ENCODE results near the gene YARS2.

Gene YARS2

DNA sequence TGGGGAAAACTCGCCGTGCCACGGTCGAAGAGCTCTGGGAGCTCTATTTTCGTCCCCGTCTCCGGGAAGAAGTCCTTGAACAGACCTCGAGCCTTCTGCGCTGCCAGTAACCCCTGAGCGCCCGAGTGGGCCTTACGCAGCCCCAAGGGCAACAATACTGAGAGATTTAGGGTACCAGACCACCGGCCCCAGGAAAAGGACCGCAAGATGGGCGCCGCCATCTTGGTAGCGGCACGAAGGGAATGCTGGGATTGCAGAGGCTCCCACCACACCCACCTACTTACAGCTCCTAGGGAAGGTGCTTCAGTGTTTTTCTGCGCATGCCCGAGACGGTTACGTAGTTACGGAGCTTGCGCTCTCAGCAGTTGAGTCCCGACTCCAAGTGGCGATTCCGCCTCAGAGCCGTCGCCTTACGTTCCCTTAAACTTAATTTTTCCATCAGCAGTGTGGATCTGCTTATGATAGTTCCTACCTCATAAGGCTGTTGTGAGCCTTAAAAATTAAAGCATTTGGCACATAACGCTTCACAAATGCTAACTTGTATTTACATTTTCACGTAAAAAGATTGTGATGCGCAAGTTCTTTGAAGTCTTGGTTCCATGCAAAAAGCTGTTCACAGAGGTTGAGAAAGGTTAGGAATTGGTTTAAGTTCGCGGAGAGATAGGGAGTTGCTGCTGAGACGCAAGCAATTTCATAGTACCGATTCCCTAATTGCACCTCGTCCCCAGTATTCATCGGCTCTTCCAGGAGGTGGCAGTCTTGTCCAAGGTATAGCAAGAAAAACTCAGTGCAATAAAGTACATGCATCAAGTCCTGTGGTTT, at the start of gene YARS2:
Gene YARS2 (minus strand): TSS at position 244 of the 822 bp plus-strand sequence. CDS start 23 bp downstream, at position 221.
- Histone ChIP-seq H3K36me3 (ENCODE audit: control insufficient read depth, insufficient read depth, low read length) (peaks cover 32% of the 10 kb centered on the region), H3K4me1 (ENCODE audit: control insufficient read depth, insufficient read depth, low read length) (peaks cover 7% of the 10 kb centered on the region), H3K4me3 (ENCODE audit: low read depth, low read length) (peak within 1 kb of the TSS; percentile 86), H3K9me3 (ENCODE audit: control insufficient read depth, insufficient read depth, low read length) (no peaks in the 10 kb centered on the region), H3K27me3 (ENCODE audit: control insufficient read depth, insufficient read depth, low read length) (no peaks in the 10 kb centered on the region), H3K27ac (ENCODE audit: low read depth, low read length) (peak within 1 kb of the TSS; percentile 95), H3K9ac (ENCODE audit: low read depth, low read length) (peak within 1 kb of the TSS; percentile 94)

- Histone ChIP-seq H3K9ac (ENCODE audit: low read depth, low read length) (no peak overlapping the region), H3K9me3 (ENCODE audit: control insufficient read depth, insufficient read depth, low read length) (peaks cover 2% of the 10 kb centered on the region; the same call in 1 of the 2 replicates), H3K27me3 (ENCODE audit: control insufficient read depth, insufficient read depth, low read length) (no peaks in the 10 kb centered on the region), H3K4me1 (ENCODE audit: control insufficient read depth, insufficient read depth, low read length) (no peaks in the 10 kb centered on the region), H3K4me3 (ENCODE audit: low read depth, low read length) (no peak overlapping the region), H3K27ac (ENCODE audit: low read depth, low read length) (no peak overlapping the region), H3K36me3 (ENCODE audit: control insufficient read depth, insufficient read depth, low read length) (peaks cover 21% of the 10 kb centered on the region)
Measured at GRCh38 chr12:32804301-32804700, 48.6 kb upstream of the YARS2 start.

- H3K9ac ChIP-seq (ENCODE audit: low read depth, low read length) = no peak overlapping the region
- no peaks in the 10 kb centered on the region for H3K4me1 ChIP-seq (ENCODE audit: control insufficient read depth, insufficient read depth, low read length)
- no peaks in the 10 kb centered on the region; the same call in 1 of the 2 replicates for H3K9me3 ChIP-seq (ENCODE audit: control insufficient read depth, insufficient read depth, low read length)
Measured at GRCh38 chr12:32801269-32801980, 45.7 kb upstream of the YARS2 start.

GRCh38 chr12:32794281-32794680, 38.6 kb upstream of the YARS2 start:
- no peak overlapping the region for H3K4me3 ChIP-seq (ENCODE audit: low read depth, low read length)
- H3K27me3 ChIP-seq (ENCODE audit: control insufficient read depth, insufficient read depth, low read length) = no peaks in the 10 kb centered on the region
- no peaks in the 10 kb centered on the region for H3K9me3 ChIP-seq (ENCODE audit: control insufficient read depth, insufficient read depth, low read length)
- no peaks in the 10 kb centered on the region for H3K4me1 ChIP-seq (ENCODE audit: control insufficient read depth, insufficient read depth, low read length)
- no peak overlapping the region for H3K9ac ChIP-seq (ENCODE audit: low read depth, low read length)
- H3K36me3 ChIP-seq (ENCODE audit: control insufficient read depth, insufficient read depth, low read length) = peaks cover 16% of the 10 kb centered on the region
- H3K27ac ChIP-seq (ENCODE audit: low read depth, low read length) = no peak overlapping the region

More at GRCh38 chr12:32801269-32801980, 45.7 kb upstream of the YARS2 start:
- Histone ChIP-seq H3K4me3 (ENCODE audit: low read depth, low read length) (no peak overlapping the region), H3K27ac (ENCODE audit: low read depth, low read length) (no peak overlapping the region), H3K36me3 (ENCODE audit: control insufficient read depth, insufficient read depth, low read length) (peaks cover 21% of the 10 kb centered on the region), H3K27me3 (ENCODE audit: control insufficient read depth, insufficient read depth, low read length) (no peaks in the 10 kb centered on the region)

- Histone ChIP-seq H3K4me1 (ENCODE audit: control insufficient read depth, insufficient read depth, low read length) (no peaks in the 10 kb centered on the region), H3K4me3 (ENCODE audit: low read depth, low read length) (no peak overlapping the region), H3K9ac (ENCODE audit: low read depth, low read length) (no peak overlapping the region), H3K27ac (ENCODE audit: low read depth, low read length) (no peak overlapping the region), H3K36me3 (ENCODE audit: control insufficient read depth, insufficient read depth, low read length) (peaks cover 9% of the 10 kb centered on the region), H3K27me3 (ENCODE audit: control insufficient read depth, insufficient read depth, low read length) (no peaks in the 10 kb centered on the region), H3K9me3 (ENCODE audit: control insufficient read depth, insufficient read depth, low read length) (no peaks in the 10 kb centered on the region)
Measured at GRCh38 chr12:32789916-32790315, 34.2 kb upstream of the YARS2 start.

GRCh38 chr12:32789446-32789845, 33.7 kb upstream of the YARS2 start:
- Histone ChIP-seq H3K27me3 (ENCODE audit: control insufficient read depth, insufficient read depth, low read length) (no peaks in the 10 kb centered on the region), H3K4me1 (ENCODE audit: control insufficient read depth, insufficient read depth, low read length) (no peaks in the 10 kb centered on the region), H3K36me3 (ENCODE audit: control insufficient read depth, insufficient read depth, low read length) (peaks cover 9% of the 10 kb centered on the region), H3K27ac (ENCODE audit: low read depth, low read length) (no peak overlapping the region), H3K9me3 (ENCODE audit: control insufficient read depth, insufficient read depth, low read length) (no peaks in the 10 kb centered on the region), H3K9ac (ENCODE audit: low read depth, low read length) (no peak overlapping the region), H3K4me3 (ENCODE audit: low read depth, low read length) (no peak overlapping the region)

DNA sequence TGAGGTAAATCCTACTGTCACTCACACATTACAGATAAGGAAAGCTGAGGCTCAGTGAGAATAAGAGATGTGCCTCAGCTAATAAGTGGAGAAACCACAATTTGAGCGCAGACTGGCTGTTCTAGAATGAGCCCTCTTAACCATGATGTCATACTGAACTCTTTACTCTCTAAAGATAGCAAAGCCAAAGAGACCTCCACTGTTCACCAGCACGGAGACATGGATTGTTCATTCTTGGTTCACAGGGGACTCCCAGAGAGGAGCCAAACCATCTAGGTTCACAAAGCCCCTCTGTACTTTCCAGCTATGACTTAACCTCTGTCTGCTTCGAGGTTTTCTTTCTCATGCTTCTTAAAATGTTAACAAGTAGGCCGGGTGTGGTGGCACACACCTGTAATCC, 32.7 kb upstream of the YARS2 start:
- Histone ChIP-seq H3K36me3 (ENCODE audit: control insufficient read depth, insufficient read depth, low read length) (peaks cover 9% of the 10 kb centered on the region), H3K9ac (ENCODE audit: low read depth, low read length) (no peak overlapping the region), H3K27me3 (ENCODE audit: control insufficient read depth, insufficient read depth, low read length) (no peaks in the 10 kb centered on the region), H3K9me3 (ENCODE audit: control insufficient read depth, insufficient read depth, low read length) (no peaks in the 10 kb centered on the region), H3K4me3 (ENCODE audit: low read depth, low read length) (no peak overlapping the region), H3K4me1 (ENCODE audit: control insufficient read depth, insufficient read depth, low read length) (no peaks in the 10 kb centered on the region), H3K27ac (ENCODE audit: low read depth, low read length) (no peak overlapping the region)

DNA sequence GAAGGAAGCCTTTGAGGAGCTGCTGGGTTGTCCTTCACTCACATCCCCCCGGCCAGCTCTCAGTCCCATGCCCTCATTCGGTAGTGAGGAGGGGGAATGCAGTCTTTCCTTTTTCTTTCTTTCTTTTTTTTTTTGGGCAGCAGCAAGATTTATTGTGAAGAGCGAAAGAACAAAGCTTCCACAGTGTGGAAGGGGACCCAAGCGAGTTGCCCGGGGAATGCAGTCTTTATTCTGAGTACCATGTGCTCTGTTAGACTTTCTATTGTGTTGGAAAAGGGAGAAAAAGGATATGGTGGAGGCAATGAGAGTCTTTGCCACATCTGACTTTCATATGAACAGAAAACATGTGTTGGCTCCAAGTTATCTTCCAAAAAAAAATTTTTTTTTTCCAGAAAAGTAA, 29.9 kb upstream of the YARS2 start:
- no peak overlapping the region for H3K27ac ChIP-seq (ENCODE audit: low read depth, low read length)
- no peaks in the 10 kb centered on the region for H3K36me3 ChIP-seq (ENCODE audit: control insufficient read depth, insufficient read depth, low read length)

GRCh38 chr12:32783029-32783428, 27.3 kb upstream of the YARS2 start:
- no peaks in the 10 kb centered on the region for H3K27me3 ChIP-seq (ENCODE audit: control insufficient read depth, insufficient read depth, low read length)
- no peak overlapping the region for H3K27ac ChIP-seq (ENCODE audit: low read depth, low read length)
- H3K36me3 ChIP-seq (ENCODE audit: control insufficient read depth, insufficient read depth, low read length) = no peaks in the 10 kb centered on the region
- H3K4me1 ChIP-seq (ENCODE audit: control insufficient read depth, insufficient read depth, low read length) = no peaks in the 10 kb centered on the region
- no peaks in the 10 kb centered on the region for H3K9me3 ChIP-seq (ENCODE audit: control insufficient read depth, insufficient read depth, low read length)
- no peak overlapping the region for H3K4me3 ChIP-seq (ENCODE audit: low read depth, low read length)
- H3K9ac ChIP-seq (ENCODE audit: low read depth, low read length) = no peak overlapping the region

More for the DNA sequence above, 29.9 kb upstream of the YARS2 start:
- Histone ChIP-seq H3K27me3 (ENCODE audit: control insufficient read depth, insufficient read depth, low read length) (no peaks in the 10 kb centered on the region), H3K4me3 (ENCODE audit: low read depth, low read length) (no peak overlapping the region), H3K9ac (ENCODE audit: low read depth, low read length) (no peak overlapping the region), H3K4me1 (ENCODE audit: control insufficient read depth, insufficient read depth, low read length) (no peaks in the 10 kb centered on the region), H3K9me3 (ENCODE audit: control insufficient read depth, insufficient read depth, low read length) (no peaks in the 10 kb centered on the region)

- H3K27ac ChIP-seq (ENCODE audit: low read depth, low read length) = no peak overlapping the region
- no peaks in the 10 kb centered on the region for H3K36me3 ChIP-seq (ENCODE audit: control insufficient read depth, insufficient read depth, low read length)
- no peaks in the 10 kb centered on the region for H3K4me1 ChIP-seq (ENCODE audit: control insufficient read depth, insufficient read depth, low read length)
- H3K4me3 ChIP-seq (ENCODE audit: low read depth, low read length) = no peak overlapping the region
- H3K27me3 ChIP-seq (ENCODE audit: control insufficient read depth, insufficient read depth, low read length) = no peaks in the 10 kb centered on the region
- no peak overlapping the region for H3K9ac ChIP-seq (ENCODE audit: low read depth, low read length)
- no peaks in the 10 kb centered on the region for H3K9me3 ChIP-seq (ENCODE audit: control insufficient read depth, insufficient read depth, low read length)
Measured at GRCh38 chr12:32780071-32780470, 24.4 kb upstream of the YARS2 start.

- Histone ChIP-seq H3K4me1 (ENCODE audit: control insufficient read depth, insufficient read depth, low read length) (no peaks in the 10 kb centered on the region), H3K36me3 (ENCODE audit: control insufficient read depth, insufficient read depth, low read length) (no peaks in the 10 kb centered on the region), H3K9ac (ENCODE audit: low read depth, low read length) (no peak overlapping the region), H3K27me3 (ENCODE audit: control insufficient read depth, insufficient read depth, low read length) (no peaks in the 10 kb centered on the region), H3K4me3 (ENCODE audit: low read depth, low read length) (no peak overlapping the region), H3K27ac (ENCODE audit: low read depth, low read length) (no peak overlapping the region), H3K9me3 (ENCODE audit: control insufficient read depth, insufficient read depth, low read length) (no peaks in the 10 kb centered on the region)
Measured at GRCh38 chr12:32777691-32778175, 22.0 kb upstream of the YARS2 start.
